ENCODE measurements around the gene CTSC.

The CTSC gene

DNA sequence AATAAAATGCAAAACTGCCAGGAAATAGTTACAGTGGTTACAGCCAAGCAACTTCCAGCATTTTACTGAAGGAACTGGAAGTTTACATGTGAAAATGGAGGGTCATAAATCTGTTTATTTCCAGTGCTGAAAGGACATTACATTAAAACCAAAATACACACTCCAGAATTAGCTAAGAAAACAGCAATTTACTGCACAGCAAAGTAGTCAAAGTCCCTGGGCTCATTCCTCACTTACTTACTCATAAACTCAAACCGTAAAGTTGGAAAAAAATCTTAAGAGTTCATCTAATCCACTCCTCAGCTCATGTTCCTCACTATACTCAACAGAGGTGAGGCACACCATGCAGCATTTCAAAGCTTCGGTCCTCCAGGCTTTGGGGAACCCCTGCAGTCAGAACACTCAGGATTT, 17.4 kb downstream of the CTSC start (continued):
- TF ChIP-seq ZFHX2 (tag by site-specific recombination; conservative IDR thresholded peaks at IDR 0.05) (no peak), ZNF239 (tag by site-specific recombination; IDR thresholded peaks at IDR 0.05) (no peak), ZNF341 (tag by site-specific recombination; IDR thresholded peaks at IDR 0.05; ENCODE audit: low read depth) (no peak), ZFP37 (tag by site-specific recombination; IDR thresholded peaks at IDR 0.05) (no peak), ZBTB48 (tag by site-specific recombination; IDR thresholded peaks at IDR 0.05) (no peak), ZNF24 (tag by site-specific recombination; IDR thresholded peaks at IDR 0.05) (0 out of 2 replicates have a peak, but pooled peaks have one; percentile 40), ZNF621 (tag by site-specific recombination; IDR thresholded peaks at IDR 0.05) (no peak), ZFP69B (tag by site-specific recombination; IDR thresholded peaks at IDR 0.05) (no peak), ZNF48 (tag by site-specific recombination; IDR thresholded peaks at IDR 0.05) (no peak), ZNF335 (tag by site-specific recombination; conservative IDR thresholded peaks at IDR 0.05) (no peak), ZNF292 (tag by site-specific recombination; IDR thresholded peaks at IDR 0.05; ENCODE audit: borderline replicate concordance, low read depth) (no peak), ZNF596 (tag by site-specific recombination; IDR thresholded peaks at IDR 0.05) (no peak), HOXC10 (CRISPR knock-in tag; IDR thresholded peaks at IDR 0.05) (no peak), ZNF707 (tag by site-specific recombination; IDR thresholded peaks at IDR 0.05) (no peak), KLF16 (tag by site-specific recombination; IDR thresholded peaks at IDR 0.05) (no peak), HOXA7 (CRISPR knock-in tag; IDR thresholded peaks at IDR 0.05; ENCODE audit: borderline replicate concordance) (no peak), ZNF16 (tag by site-specific recombination; IDR thresholded peaks at IDR 0.05; ENCODE audit: low read depth) (no peak), BCL11B (tag by site-specific recombination; IDR thresholded peaks at IDR 0.05; ENCODE audit: low read depth) (no peak), ZNF776 (tag by site-specific recombination; IDR thresholded peaks at IDR 0.05; ENCODE audit: borderline replicate concordance) (no peak), MYNN (tag by site-specific recombination; IDR thresholded peaks at IDR 0.05; ENCODE audit: borderline replicate concordance) (no peak), ZNF350 (tag by site-specific recombination; IDR thresholded peaks at IDR 0.05) (no peak), GLI4 (tag by site-specific recombination; IDR thresholded peaks at IDR 0.05) (no peak)
- TF ChIP-seq, protein P1, sequence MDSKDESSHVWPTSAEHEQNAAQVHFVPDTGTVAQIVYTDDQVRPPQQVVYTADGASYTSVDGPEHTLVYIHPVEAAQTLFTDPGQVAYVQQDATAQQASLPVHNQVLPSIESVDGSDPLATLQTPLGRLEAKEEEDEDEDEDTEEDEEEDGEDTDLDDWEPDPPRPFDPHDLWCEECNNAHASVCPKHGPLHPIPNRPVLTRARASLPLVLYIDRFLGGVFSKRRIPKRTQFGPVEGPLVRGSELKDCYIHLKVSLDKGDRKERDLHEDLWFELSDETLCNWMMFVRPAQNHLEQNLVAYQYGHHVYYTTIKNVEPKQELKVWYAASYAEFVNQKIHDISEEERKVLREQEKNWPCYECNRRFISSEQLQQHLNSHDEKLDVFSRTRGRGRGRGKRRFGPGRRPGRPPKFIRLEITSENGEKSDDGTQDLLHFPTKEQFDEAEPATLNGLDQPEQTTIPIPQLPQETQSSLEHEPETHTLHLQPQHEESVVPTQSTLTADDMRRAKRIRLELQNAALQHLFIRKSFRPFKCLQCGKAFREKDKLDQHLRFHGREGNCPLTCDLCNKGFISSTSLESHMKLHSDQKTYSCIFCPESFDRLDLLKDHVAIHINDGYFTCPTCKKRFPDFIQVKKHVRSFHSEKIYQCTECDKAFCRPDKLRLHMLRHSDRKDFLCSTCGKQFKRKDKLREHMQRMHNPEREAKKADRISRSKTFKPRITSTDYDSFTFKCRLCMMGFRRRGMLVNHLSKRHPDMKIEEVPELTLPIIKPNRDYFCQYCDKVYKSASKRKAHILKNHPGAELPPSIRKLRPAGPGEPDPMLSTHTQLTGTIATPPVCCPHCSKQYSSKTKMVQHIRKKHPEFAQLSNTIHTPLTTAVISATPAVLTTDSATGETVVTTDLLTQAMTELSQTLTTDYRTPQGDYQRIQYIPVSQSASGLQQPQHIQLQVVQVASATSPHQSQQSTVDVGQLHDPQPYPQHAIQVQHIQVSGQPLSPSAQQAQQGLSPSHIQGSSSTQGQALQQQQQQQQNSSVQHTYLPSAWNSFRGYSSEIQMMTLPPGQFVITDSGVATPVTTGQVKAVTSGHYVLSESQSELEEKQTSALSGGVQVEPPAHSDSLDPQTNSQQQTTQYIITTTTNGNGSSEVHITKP (tag by site-specific recombination; IDR thresholded peaks at IDR 0.05), result peak; percentile 76
- TF ChIP-seq, protein P2, sequence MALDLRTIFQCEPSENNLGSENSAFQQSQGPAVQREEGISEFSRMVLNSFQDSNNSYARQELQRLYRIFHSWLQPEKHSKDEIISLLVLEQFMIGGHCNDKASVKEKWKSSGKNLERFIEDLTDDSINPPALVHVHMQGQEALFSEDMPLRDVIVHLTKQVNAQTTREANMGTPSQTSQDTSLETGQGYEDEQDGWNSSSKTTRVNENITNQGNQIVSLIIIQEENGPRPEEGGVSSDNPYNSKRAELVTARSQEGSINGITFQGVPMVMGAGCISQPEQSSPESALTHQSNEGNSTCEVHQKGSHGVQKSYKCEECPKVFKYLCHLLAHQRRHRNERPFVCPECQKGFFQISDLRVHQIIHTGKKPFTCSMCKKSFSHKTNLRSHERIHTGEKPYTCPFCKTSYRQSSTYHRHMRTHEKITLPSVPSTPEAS (tag by site-specific recombination; IDR thresholded peaks at IDR 0.05), result peak; percentile 70
- TF ChIP-seq, protein P3, sequence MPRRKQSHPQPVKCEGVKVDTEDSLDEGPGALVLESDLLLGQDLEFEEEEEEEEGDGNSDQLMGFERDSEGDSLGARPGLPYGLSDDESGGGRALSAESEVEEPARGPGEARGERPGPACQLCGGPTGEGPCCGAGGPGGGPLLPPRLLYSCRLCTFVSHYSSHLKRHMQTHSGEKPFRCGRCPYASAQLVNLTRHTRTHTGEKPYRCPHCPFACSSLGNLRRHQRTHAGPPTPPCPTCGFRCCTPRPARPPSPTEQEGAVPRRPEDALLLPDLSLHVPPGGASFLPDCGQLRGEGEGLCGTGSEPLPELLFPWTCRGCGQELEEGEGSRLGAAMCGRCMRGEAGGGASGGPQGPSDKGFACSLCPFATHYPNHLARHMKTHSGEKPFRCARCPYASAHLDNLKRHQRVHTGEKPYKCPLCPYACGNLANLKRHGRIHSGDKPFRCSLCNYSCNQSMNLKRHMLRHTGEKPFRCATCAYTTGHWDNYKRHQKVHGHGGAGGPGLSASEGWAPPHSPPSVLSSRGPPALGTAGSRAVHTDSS (tag by site-specific recombination; IDR thresholded peaks at IDR 0.05), result peak; percentile 43; the same call in 1 of the 2 replicates
- TF ChIP-seq, protein P4, sequence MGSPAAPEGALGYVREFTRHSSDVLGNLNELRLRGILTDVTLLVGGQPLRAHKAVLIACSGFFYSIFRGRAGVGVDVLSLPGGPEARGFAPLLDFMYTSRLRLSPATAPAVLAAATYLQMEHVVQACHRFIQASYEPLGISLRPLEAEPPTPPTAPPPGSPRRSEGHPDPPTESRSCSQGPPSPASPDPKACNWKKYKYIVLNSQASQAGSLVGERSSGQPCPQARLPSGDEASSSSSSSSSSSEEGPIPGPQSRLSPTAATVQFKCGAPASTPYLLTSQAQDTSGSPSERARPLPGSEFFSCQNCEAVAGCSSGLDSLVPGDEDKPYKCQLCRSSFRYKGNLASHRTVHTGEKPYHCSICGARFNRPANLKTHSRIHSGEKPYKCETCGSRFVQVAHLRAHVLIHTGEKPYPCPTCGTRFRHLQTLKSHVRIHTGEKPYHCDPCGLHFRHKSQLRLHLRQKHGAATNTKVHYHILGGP (tag by site-specific recombination; IDR thresholded peaks at IDR 0.05), result no peak; the same call in 1 of the 2 replicates
- TF ChIP-seq, protein P5, sequence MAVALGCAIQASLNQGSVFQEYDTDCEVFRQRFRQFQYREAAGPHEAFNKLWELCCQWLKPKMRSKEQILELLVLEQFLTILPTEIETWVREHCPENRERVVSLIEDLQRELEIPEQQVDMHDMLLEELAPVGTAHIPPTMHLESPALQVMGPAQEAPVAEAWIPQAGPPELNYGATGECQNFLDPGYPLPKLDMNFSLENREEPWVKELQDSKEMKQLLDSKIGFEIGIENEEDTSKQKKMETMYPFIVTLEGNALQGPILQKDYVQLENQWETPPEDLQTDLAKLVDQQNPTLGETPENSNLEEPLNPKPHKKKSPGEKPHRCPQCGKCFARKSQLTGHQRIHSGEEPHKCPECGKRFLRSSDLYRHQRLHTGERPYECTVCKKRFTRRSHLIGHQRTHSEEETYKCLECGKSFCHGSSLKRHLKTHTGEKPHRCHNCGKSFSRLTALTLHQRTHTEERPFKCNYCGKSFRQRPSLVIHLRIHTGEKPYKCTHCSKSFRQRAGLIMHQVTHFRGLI (tag by site-specific recombination; IDR thresholded peaks at IDR 0.05), result no peak
- TF ChIP-seq, protein P6, sequence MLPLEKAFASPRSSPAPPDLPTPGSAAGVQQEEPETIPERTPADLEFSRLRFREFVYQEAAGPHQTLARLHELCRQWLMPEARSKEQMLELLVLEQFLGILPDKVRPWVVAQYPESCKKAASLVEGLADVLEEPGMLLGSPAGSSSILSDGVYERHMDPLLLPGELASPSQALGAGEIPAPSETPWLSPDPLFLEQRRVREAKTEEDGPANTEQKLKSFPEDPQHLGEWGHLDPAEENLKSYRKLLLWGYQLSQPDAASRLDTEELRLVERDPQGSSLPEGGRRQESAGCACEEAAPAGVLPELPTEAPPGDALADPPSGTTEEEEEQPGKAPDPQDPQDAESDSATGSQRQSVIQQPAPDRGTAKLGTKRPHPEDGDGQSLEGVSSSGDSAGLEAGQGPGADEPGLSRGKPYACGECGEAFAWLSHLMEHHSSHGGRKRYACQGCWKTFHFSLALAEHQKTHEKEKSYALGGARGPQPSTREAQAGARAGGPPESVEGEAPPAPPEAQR (tag by site-specific recombination; IDR thresholded peaks at IDR 0.05), result no peak
- TF ChIP-seq, protein P7, sequence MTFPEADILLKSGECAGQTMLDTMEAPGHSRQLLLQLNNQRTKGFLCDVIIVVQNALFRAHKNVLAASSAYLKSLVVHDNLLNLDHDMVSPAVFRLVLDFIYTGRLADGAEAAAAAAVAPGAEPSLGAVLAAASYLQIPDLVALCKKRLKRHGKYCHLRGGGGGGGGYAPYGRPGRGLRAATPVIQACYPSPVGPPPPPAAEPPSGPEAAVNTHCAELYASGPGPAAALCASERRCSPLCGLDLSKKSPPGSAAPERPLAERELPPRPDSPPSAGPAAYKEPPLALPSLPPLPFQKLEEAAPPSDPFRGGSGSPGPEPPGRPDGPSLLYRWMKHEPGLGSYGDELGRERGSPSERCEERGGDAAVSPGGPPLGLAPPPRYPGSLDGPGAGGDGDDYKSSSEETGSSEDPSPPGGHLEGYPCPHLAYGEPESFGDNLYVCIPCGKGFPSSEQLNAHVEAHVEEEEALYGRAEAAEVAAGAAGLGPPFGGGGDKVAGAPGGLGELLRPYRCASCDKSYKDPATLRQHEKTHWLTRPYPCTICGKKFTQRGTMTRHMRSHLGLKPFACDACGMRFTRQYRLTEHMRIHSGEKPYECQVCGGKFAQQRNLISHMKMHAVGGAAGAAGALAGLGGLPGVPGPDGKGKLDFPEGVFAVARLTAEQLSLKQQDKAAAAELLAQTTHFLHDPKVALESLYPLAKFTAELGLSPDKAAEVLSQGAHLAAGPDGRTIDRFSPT (tag by site-specific recombination; IDR thresholded peaks at IDR 0.05), result peak; percentile 61
